Panc1 (cell line): ENCODE data around the gene EFNA5. TPM values are rescaled to one million over a fixed set of nuclear protein-coding genes. Genes with fewer than 3 reads are reported as not detected.

Source experiments
- ATAC-seq: fragments of 200-7000 bp; cut with Tn5 transposase; 2 replicates; pipeline ENCODE4 v1.9.1; 2020; ENCODE audit warnings: mild to moderate bottlenecking, moderate library complexity
- BruUV-seq: library from RNA; stranded (reverse); fragments of 400-500 nt; replicated peaks from 2 replicates; lab custom pipeline; 2021; lab: Mats Ljungman, UMichigan
- CTCF ChIA-PET: fragments of 300-600 bp; sonication (Branson Sonifier 250); formaldehyde crosslinking; loops from one replicate; lab custom pipeline; 2022; ENCODE audit warnings: antibody characterized with exemption; lab: Charles Lee
- POLR2A ChIA-PET: fragments of 300-600 bp; sonication (Branson Sonifier 250); formaldehyde crosslinking; loops from one replicate; lab custom pipeline; 2022; ENCODE audit warnings: antibody characterized with exemption; lab: Charles Lee
- DNase-seq: peaks from one replicate; pipeline ENCODE4 v3.0.0-alpha.2; 2010; ENCODE audit warnings: low read depth, low spot score
- H3K27ac ChIP-seq: 2 replicates; pipeline ENCODE4 v1.5.1; 2011; ENCODE audit warnings: mild to moderate bottlenecking, low read length, inconsistent platforms
- H3K27me3 ChIP-seq: fragments of 200-500 bp; sonication (Bioruptor generic); 2 replicates; pipeline ENCODE4 v1.6.0; 2014; ENCODE audit warnings: low read length, inconsistent platforms; ENCODE audit not compliant: control insufficient read depth, insufficient read depth
- H3K36me3 ChIP-seq: fragments of 200-500 bp; sonication (Bioruptor generic); 2 replicates; pipeline ENCODE4 v1.5.1; 2014; ENCODE audit warnings: inconsistent platforms, mild to moderate bottlenecking, low read length, moderate library complexity; ENCODE audit not compliant: control insufficient read depth, insufficient read depth
- H3K4me1 ChIP-seq: 2 replicates; pipeline ENCODE4 v1.5.1; 2011; ENCODE audit warnings: inconsistent platforms, mild to moderate bottlenecking, low read length, moderate library complexity; ENCODE audit not compliant: control insufficient read depth, insufficient read depth
- H3K4me3 ChIP-seq, 2 experiments: 2 replicates each; pipeline ENCODE4 v1.5.1; 2011 to 2012; ENCODE audit warnings: low read depth in 2 of 2, low read length in 2 of 2, mild to moderate bottlenecking in 2 of 2, inconsistent platforms in 1 of 2, moderate library complexity in 1 of 2
- H3K9me3 ChIP-seq: fragments of 200-500 bp; sonication (Bioruptor generic); 2 replicates; pipeline ENCODE4 v1.5.1; 2014; ENCODE audit warnings: low read depth, mild to moderate bottlenecking, inconsistent platforms, low read length, moderate library complexity; ENCODE audit not compliant: control insufficient read depth, insufficient read depth
- POLR2AphosphoS5 ChIP-seq: IDR thresholded peaks from 2 replicates; pipeline ENCODE4 v1.6.1; 2012; ENCODE audit warnings: mild to moderate bottlenecking, low read depth, low read length, moderate library complexity
- SIN3A ChIP-seq: IDR thresholded peaks from 2 replicates; pipeline ENCODE4 v1.6.1; 2012; ENCODE audit warnings: low read depth, mild to moderate bottlenecking, low read length, moderate library complexity, borderline replicate concordance; ENCODE audit not compliant: insufficient read depth
- TCF7L2 ChIP-seq: IDR thresholded peaks from 2 replicates; pipeline ENCODE4 v1.6.1; 2011; ENCODE audit warnings: mild to moderate bottlenecking, low read depth, low read length, inconsistent platforms
- in situ Hi-C: cut with HindIII; loops from 2 replicates; pipeline ENCODE4 v1.10.0; 2016; ENCODE audit warnings: low sequenced_read_pairs, low pct_unique_long_range_greater_than_20kb
- intact Hi-C: fragments of 100-400 bp; cut with micrococcal nuclease; formaldehyde crosslinking; loops from one replicate; pipeline ENCODE4 v1.10.0; 2022; ENCODE audit not compliant: unreplicated experiment
- total RNA-seq: library from RNA; stranded (reverse); gene quantifications from one replicate; pipeline ENCODE4 v1.2.1, GENCODE V29; 2021; ENCODE audit not compliant: unreplicated experiment
- TF ChIP-seq, protein P1 (sequence below), 2 experiments: IDR thresholded peaks; 2 replicates each; pipeline ENCODE4 v1.6.1; 2011 to 2012; ENCODE audit warnings: low read depth in 2 of 2, control low read depth in 1 of 2, low read length in 1 of 2, mild to moderate bottlenecking in 1 of 2, moderate library complexity in 1 of 2; ENCODE audit not compliant: insufficient read depth in 1 of 2
- TF ChIP-seq, protein P2 (sequence below): fragments of 450-650 bp; IDR thresholded peaks from 2 replicates; pipeline ENCODE4 v1.5.1; 2017; ENCODE audit warnings: mild to moderate bottlenecking

EFNA5 gene
- total RNA-seq, 1 experiment from 2014 or later, result 30.5 TPM

DNA sequence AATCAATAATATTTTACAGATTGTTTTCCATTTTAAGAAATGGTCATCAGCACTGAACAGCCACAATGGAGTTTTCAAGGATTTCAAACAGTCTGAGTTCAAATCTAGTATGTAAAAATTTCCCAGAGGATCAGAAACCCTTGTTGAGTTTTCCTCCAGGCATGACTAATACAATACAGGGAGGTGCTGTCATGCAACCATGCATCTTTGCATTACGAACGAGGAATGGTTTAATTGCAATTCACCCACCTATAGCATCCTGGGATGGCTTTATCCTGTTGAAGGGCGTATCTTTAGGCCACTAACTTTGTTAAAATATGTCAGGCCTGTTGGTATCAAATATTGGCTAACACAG is 196.4 kb downstream of the EFNA5 start:
- ATAC-seq (peak; percentile 5; the same call in 1 of the 2 replicates), DNase-seq (no peak)
- ChIA-PET CTCF (no interaction called here), POLR2A (no interaction called here)
- Histone ChIP-seq H3K4me1 (peaks cover 42% of the 10 kb centered on the region), H3K27ac (no peak overlapping the region; the same call in 1 of the 2 replicates), H3K9me3 (no peaks in the 10 kb centered on the region), H3K27me3 (no peaks in the 10 kb centered on the region), H3K36me3 (no peaks in the 10 kb centered on the region), H3K4me3 (no peak overlapping the region)
- intact Hi-C loops (loop anchor here (10.0 kb wide), 1 partner anchor 190 kb away; no protein-coding TSS in a partner anchor), in situ Hi-C loops (no loop called here)
- no TSS peak for BruUV-seq
- TF ChIP-seq, protein P1, sequence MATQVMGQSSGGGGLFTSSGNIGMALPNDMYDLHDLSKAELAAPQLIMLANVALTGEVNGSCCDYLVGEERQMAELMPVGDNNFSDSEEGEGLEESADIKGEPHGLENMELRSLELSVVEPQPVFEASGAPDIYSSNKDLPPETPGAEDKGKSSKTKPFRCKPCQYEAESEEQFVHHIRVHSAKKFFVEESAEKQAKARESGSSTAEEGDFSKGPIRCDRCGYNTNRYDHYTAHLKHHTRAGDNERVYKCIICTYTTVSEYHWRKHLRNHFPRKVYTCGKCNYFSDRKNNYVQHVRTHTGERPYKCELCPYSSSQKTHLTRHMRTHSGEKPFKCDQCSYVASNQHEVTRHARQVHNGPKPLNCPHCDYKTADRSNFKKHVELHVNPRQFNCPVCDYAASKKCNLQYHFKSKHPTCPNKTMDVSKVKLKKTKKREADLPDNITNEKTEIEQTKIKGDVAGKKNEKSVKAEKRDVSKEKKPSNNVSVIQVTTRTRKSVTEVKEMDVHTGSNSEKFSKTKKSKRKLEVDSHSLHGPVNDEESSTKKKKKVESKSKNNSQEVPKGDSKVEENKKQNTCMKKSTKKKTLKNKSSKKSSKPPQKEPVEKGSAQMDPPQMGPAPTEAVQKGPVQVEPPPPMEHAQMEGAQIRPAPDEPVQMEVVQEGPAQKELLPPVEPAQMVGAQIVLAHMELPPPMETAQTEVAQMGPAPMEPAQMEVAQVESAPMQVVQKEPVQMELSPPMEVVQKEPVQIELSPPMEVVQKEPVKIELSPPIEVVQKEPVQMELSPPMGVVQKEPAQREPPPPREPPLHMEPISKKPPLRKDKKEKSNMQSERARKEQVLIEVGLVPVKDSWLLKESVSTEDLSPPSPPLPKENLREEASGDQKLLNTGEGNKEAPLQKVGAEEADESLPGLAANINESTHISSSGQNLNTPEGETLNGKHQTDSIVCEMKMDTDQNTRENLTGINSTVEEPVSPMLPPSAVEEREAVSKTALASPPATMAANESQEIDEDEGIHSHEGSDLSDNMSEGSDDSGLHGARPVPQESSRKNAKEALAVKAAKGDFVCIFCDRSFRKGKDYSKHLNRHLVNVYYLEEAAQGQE (IDR thresholded peaks at IDR 0.05; ENCODE audit: insufficient read depth in 1 of 2, low read depth in 2 of 2, low read length in 1 of 2), result no peak
- no peak for TF ChIP-seq SIN3A
- TF ChIP-seq, protein P2, sequence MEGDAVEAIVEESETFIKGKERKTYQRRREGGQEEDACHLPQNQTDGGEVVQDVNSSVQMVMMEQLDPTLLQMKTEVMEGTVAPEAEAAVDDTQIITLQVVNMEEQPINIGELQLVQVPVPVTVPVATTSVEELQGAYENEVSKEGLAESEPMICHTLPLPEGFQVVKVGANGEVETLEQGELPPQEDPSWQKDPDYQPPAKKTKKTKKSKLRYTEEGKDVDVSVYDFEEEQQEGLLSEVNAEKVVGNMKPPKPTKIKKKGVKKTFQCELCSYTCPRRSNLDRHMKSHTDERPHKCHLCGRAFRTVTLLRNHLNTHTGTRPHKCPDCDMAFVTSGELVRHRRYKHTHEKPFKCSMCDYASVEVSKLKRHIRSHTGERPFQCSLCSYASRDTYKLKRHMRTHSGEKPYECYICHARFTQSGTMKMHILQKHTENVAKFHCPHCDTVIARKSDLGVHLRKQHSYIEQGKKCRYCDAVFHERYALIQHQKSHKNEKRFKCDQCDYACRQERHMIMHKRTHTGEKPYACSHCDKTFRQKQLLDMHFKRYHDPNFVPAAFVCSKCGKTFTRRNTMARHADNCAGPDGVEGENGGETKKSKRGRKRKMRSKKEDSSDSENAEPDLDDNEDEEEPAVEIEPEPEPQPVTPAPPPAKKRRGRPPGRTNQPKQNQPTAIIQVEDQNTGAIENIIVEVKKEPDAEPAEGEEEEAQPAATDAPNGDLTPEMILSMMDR, result no peak
- no peak for TF ChIP-seq POLR2AphosphoS5
- no peak for TF ChIP-seq TCF7L2

DNA sequence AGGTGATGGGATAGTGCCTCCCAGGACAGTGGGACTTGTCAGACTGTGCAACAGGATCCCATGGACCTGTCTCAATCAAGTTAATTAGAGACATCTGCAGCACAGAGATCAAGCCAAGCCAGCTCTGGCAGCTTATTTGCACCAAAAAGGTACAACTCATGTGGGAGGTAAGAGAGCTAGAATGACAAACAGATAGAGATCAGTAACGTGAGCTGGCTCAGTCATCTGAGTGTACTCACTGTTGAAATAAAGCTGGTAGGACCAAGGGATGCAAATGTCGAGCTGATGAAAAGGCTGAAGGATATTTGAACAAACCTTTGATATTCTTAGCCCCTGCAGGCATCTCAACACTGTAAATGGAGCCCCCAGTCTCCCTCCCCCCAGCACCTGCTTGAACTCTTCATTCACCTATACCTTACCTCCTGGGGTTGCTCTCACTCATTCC is 198.1 kb downstream of the EFNA5 start:
- DNase-seq (no peak), ATAC-seq (peak; percentile 43)
- intact Hi-C loops (loop anchor here (10.0 kb wide), 1 partner anchor 192 kb away; no protein-coding TSS in a partner anchor), in situ Hi-C loops (no loop called here)
- Histone ChIP-seq H3K27me3 (no peaks in the 10 kb centered on the region), H3K4me1 (peaks cover 53% of the 10 kb centered on the region), H3K36me3 (no peaks in the 10 kb centered on the region), H3K9me3 (no peaks in the 10 kb centered on the region), H3K27ac (peak overlapping the region; percentile 31), H3K4me3 (no peak overlapping the region)
- ChIA-PET POLR2A (no interaction called here), CTCF (no interaction called here)
- no TSS peak for BruUV-seq
- no peak for TF ChIP-seq TCF7L2
- TF ChIP-seq, protein P1 (IDR thresholded peaks at IDR 0.05; ENCODE audit: insufficient read depth in 1 of 2, low read depth in 2 of 2, low read length in 1 of 2), result no peak
- TF ChIP-seq SIN3A, result no peak
- no peak for TF ChIP-seq POLR2AphosphoS5
